ENCODE data around the gene ARL8B.

DNA sequence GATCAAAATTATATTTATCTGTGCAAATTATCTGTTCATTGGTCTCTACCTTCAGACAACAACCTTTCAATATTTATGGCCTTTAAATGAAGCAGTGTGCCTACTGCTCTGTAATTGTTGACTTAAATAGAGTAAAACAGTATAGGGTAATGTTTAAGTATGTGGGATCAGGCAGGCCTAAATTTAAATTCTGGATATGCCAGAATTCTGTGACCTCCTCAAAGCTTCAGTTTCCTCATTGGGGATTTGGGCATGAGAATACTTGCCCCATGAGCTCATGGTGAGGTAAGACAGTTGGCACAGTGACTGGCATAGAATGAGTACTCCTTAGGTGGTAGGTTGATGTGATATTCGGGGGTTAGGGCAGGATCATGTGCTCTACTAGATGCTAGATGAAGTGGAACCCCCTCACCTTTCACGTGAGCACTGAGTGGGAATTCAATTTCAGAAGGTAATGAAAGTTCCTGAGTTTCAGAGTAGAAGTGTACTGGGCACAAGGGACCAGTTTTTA is 14.9 kb downstream of the ARL8B start:
- TF ChIP-seq, protein P1, sequence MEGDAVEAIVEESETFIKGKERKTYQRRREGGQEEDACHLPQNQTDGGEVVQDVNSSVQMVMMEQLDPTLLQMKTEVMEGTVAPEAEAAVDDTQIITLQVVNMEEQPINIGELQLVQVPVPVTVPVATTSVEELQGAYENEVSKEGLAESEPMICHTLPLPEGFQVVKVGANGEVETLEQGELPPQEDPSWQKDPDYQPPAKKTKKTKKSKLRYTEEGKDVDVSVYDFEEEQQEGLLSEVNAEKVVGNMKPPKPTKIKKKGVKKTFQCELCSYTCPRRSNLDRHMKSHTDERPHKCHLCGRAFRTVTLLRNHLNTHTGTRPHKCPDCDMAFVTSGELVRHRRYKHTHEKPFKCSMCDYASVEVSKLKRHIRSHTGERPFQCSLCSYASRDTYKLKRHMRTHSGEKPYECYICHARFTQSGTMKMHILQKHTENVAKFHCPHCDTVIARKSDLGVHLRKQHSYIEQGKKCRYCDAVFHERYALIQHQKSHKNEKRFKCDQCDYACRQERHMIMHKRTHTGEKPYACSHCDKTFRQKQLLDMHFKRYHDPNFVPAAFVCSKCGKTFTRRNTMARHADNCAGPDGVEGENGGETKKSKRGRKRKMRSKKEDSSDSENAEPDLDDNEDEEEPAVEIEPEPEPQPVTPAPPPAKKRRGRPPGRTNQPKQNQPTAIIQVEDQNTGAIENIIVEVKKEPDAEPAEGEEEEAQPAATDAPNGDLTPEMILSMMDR (conservative IDR thresholded peaks at IDR 0.05; ENCODE audit: low read depth, low read length), result no peak
- no peak for TF ChIP-seq EZH2 (IDR thresholded peaks at IDR 0.05; ENCODE audit: low read length, unreplicated experiment)
- TF ChIP-seq EZH2phosphoT487 (IDR thresholded peaks at IDR 0.05; ENCODE audit: borderline replicate concordance, low read length), result no peak

All from PC-3 (cell line).